ENCODE measurements around the gene TNFRSF11A. TPM values are rescaled to one million over a fixed set of nuclear protein-coding genes. Genes with fewer than 3 reads are reported as not detected.

Gene TNFRSF11A
- total RNA-seq, 1 donor from 2014 or later: 0.42 TPM

DNA sequence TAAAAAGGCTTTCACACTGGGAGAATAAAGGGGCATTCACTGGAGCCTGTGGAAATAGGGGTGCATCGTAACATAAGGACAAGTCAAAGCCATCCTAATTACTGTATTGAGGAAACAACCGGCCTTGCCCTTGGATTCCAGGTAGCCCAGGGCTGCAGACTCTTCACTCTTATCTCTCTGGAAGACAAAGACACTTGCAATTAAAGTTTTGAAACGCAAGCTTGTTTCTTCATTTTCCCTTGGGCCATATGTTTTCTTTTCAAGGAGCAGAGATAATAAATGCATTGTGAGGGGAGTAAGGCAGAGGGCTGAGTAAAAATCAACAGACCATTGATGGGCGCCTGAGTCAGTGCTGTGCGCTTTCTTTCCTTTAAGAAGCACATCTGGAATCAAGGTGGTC lies 11.5 kb downstream of the TNFRSF11A start:
- Histone ChIP-seq H3K36me3 (ENCODE audit: control insufficient read depth, insufficient read depth, low read length) (no peaks in the 10 kb centered on the region), H3K4me3 (ENCODE audit: low read depth, low read length) (no peak overlapping the region), H3K27me3 (ENCODE audit: control insufficient read depth, insufficient read depth, low read length) (no peaks in the 10 kb centered on the region)
- DNase-seq (ENCODE audit: low read depth): no peak
- no peak for TF ChIP-seq CTCF (IDR thresholded peaks at IDR 0.05; ENCODE audit: insufficient read depth, low read length, poor library complexity, severe bottlenecking)

DNA sequence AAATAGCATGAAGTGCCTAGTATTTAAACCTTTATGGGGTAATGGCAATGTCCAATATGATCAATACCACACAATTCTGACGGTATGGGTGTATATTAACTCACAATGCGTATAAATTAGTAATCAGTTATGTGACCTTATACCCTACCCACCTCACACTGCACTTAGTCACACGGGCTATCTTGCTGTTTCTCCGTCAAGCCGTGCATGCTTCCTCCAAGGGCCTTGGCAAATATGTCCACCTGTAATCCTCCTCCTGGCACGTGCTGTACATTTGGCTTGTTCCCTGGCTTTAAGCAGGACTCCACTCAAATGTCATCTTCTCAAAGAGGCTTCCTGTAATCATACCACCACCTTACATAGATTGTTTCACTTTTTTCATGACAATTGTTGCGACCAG lies 12.2 kb downstream of the TNFRSF11A start:
- no peaks in the 10 kb centered on the region for H3K36me3 ChIP-seq (ENCODE audit: control insufficient read depth, insufficient read depth, low read length)
- no peak for DNase-seq (ENCODE audit: low read depth)
- H3K27me3 ChIP-seq (ENCODE audit: control insufficient read depth, insufficient read depth, low read length): no peaks in the 10 kb centered on the region
- no peak for TF ChIP-seq CTCF (IDR thresholded peaks at IDR 0.05; ENCODE audit: insufficient read depth, low read length, poor library complexity, severe bottlenecking)
- no peak overlapping the region for H3K4me3 ChIP-seq (ENCODE audit: low read depth, low read length)

GRCh38 chr18:62338446-62339105 lies 13.5 kb downstream of the TNFRSF11A start:
- Histone ChIP-seq H3K4me3 (ENCODE audit: low read depth, low read length) (no peak overlapping the region), H3K36me3 (ENCODE audit: control insufficient read depth, insufficient read depth, low read length) (no peaks in the 10 kb centered on the region), H3K27me3 (ENCODE audit: control insufficient read depth, insufficient read depth, low read length) (no peaks in the 10 kb centered on the region)
- DNase-seq (ENCODE audit: low read depth): no peak
- TF ChIP-seq CTCF (IDR thresholded peaks at IDR 0.05; ENCODE audit: insufficient read depth, low read length, poor library complexity, severe bottlenecking): no peak

DNA sequence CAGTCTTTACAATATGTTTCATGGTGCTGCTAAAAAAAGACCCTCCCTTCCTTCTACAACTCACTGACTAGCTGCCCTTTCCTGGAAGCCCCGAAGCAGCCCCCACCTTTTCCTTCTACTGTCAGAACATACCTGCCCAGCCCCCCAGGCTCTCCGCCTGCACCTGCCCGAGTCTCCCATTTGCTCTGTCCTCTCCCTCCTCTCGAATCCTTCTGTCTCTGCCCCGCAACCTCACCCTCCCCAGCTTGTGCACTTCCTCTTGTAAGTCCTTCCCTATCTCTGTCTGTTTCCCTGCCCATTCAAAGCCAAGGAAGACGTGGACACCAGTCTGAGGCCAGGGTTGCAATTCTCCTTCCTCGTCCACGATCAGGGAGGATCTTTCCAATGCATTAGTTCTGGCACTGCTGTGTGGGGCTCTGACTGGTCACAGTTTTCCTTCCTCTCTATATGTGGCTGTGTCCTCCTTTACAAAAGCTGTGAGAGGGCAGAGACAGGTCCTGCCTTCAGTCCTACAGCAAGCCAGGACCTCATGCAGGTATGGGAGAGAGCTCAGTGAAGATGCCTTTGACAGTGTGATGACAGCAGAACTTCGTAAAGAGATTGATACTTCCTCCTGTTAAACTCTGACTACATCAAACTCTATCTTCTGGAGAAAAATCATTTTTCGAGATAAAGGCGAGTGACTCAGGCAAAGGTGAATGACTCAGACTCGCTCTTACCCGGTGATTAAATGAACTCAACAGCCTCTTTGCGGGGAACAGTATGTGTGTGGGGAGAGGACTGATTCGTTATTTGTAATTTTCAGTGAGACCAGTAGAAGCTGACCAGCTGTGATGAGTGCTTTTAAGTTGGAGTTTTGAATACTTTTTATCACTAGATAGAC lies 14.2 kb downstream of the TNFRSF11A start:
- Histone ChIP-seq H3K27me3 (ENCODE audit: control insufficient read depth, insufficient read depth, low read length) (no peaks in the 10 kb centered on the region), H3K36me3 (ENCODE audit: control insufficient read depth, insufficient read depth, low read length) (no peaks in the 10 kb centered on the region), H3K4me3 (ENCODE audit: low read depth, low read length) (no peak overlapping the region)
- peak; percentile 34 for DNase-seq (ENCODE audit: low read depth)
- no peak for TF ChIP-seq CTCF (IDR thresholded peaks at IDR 0.05; ENCODE audit: insufficient read depth, low read length, poor library complexity, severe bottlenecking)

- DNase-seq (ENCODE audit: low read depth): no peak
- no peaks in the 10 kb centered on the region for H3K27me3 ChIP-seq (ENCODE audit: control insufficient read depth, insufficient read depth, low read length)
- no peaks in the 10 kb centered on the region for H3K36me3 ChIP-seq (ENCODE audit: control insufficient read depth, insufficient read depth, low read length)
- TF ChIP-seq CTCF (IDR thresholded peaks at IDR 0.05; ENCODE audit: insufficient read depth, low read length, poor library complexity, severe bottlenecking): no peak
- H3K4me3 ChIP-seq (ENCODE audit: low read depth, low read length): no peak overlapping the region
Measured at GRCh38 chr18:62340996-62341395, 15.9 kb downstream of the TNFRSF11A start.
